Gastrocnemius medialis (tissue), 4 donors: ENCODE results near the gene PLXNA2. TPM values are rescaled to one million over a fixed set of nuclear protein-coding genes. Genes with fewer than 3 reads are reported as not detected.

Source experiments
- ATAC-seq, 2 donors: fragments of 150-250 bp; one replicate each; pipeline ENCODE4 v1.9.1; 2016
- DNase-seq, 2 donors: peaks; one replicate each; pipeline ENCODE4 v3.0.0-alpha.2; 2019
- H3K27ac ChIP-seq, 4 donors: fragments of 200-600 bp; sonication (generic); 1 replicate in 1 of 4; 2 replicates in 3 of 4; pipeline ENCODE4 v1.5.1; 2016 to 2018; ENCODE audit warnings: mild to moderate bottlenecking in 2 of 4, moderate library complexity in 1 of 4
- H3K27me3 ChIP-seq, 3 donors: fragments of 200-600 bp; sonication (generic) in 2 of 3; 1 replicate in 1 of 3; 2 replicates in 2 of 3; pipeline versions ENCODE4 v1.5.1 to v1.6.0; 2016 to 2019; ENCODE audit warnings: mild to moderate bottlenecking in 1 of 3, moderate library complexity in 1 of 3
- H3K36me3 ChIP-seq, 2 donors: fragments of 200-600 bp; sonication (generic) in 1 of 2; one replicate each; pipeline ENCODE4 v1.5.1; 2017 to 2018
- H3K4me1 ChIP-seq, 2 donors: fragments of 200-600 bp; sonication (generic) in 1 of 2; one replicate each; pipeline ENCODE4 v1.5.1; 2016 to 2017; ENCODE audit warnings: mild to moderate bottlenecking in 2 of 2
- H3K4me3 ChIP-seq, 4 donors: fragments of 200-600 bp; sonication (generic) in 3 of 4; 1 replicate in 1 of 4; 2 replicates in 3 of 4; pipeline ENCODE4 v1.5.1; 2016 to 2019; ENCODE audit warnings: mild to moderate bottlenecking in 2 of 4
- H3K9me3 ChIP-seq, 3 donors: fragments of 200-600 bp; sonication (generic) in 2 of 3; 1 replicate in 1 of 3; 2 replicates in 2 of 3; pipeline ENCODE4 v1.5.1; 2016 to 2019
- CTCF ChIP-seq, 5 experiments: fragments of 450-650 bp in 3 of 5; fragments of 200-600 bp in 2 of 5; sonication (generic) in 2 of 5; IDR thresholded peaks in 4 of 5; conservative IDR thresholded peaks in 1 of 5; 1 replicate in 4 of 5; 2 replicates in 1 of 5; pipeline ENCODE4 v1.5.1; 2016 to 2019; ENCODE audit warnings: antibody characterized with exemption in 5 of 5, mild to moderate bottlenecking in 3 of 5, moderate library complexity in 3 of 5
- POLR2A ChIP-seq, 2 donors: fragments of 450-650 bp; IDR thresholded peaks; one replicate each; pipeline ENCODE4 v1.6.1; 2017; ENCODE audit warnings: antibody characterized with exemption in 2 of 2, mild to moderate bottlenecking in 2 of 2, moderate library complexity in 2 of 2
- in situ Hi-C, 4 donors: fragments of 200-750 bp; cut with MboI; loops; one replicate each; pipeline versions ENCODE4 v1.15.0 to v1.8.0; 2017; ENCODE audit warnings: low sequenced_read_pairs in 4 of 4
- intact Hi-C: fragments of 100-400 bp; cut with DNase I; formaldehyde crosslinking; loops from one replicate; pipeline ENCODE4 v1.15.1; 2023; ENCODE audit warnings: low total_unique reads
- total RNA-seq, 4 donors: library from RNA; depleted of rRNA; stranded (reverse); fragments of >200 nt; gene quantifications; one replicate each; pipeline versions ENCODE4 v1.1.0 to v1.2.3, GENCODE V29; 2016

The PLXNA2 gene
- total RNA-seq, 4 donors from 2014 or later: 12.4 to 20.0 (median 16.2) TPM

- no peaks in the 10 kb centered on the region for H3K27me3 ChIP-seq
- TF ChIP-seq CTCF (IDR thresholded peaks at IDR 0.05 in 4 of 5, conservative IDR thresholded peaks at IDR 0.05 in 1 of 5) (no peak), POLR2A (IDR thresholded peaks at IDR 0.05) (no peak)
- DNase-seq (no peak), ATAC-seq (no peak)
- in situ Hi-C loops: no loop called here
- no peak overlapping the region for H3K27ac ChIP-seq
- intact Hi-C loops: no loop called here
- no peak overlapping the region for H3K4me3 ChIP-seq
- peaks cover 5% of the 10 kb centered on the region in 2 donors for H3K4me1 ChIP-seq
- no peaks in the 10 kb centered on the region for H3K9me3 ChIP-seq
- H3K36me3 ChIP-seq: no peaks in the 10 kb centered on the region
Measured at GRCh38 chr1:208268541-208269337, 24.6 kb upstream of the PLXNA2 start.

- intact Hi-C loops (no loop called here), in situ Hi-C loops (no loop called here)
- DNase-seq: no peak
- Histone ChIP-seq H3K27ac (no peak overlapping the region), H3K4me1 (peaks cover 5% of the 10 kb centered on the region in 2 donors), H3K9me3 (no peaks in the 10 kb centered on the region), H3K4me3 (no peak overlapping the region), H3K36me3 (no peaks in the 10 kb centered on the region), H3K27me3 (no peaks in the 10 kb centered on the region)
- ATAC-seq: no peak
- TF ChIP-seq POLR2A (IDR thresholded peaks at IDR 0.05) (no peak), CTCF (IDR thresholded peaks at IDR 0.05 in 4 of 5, conservative IDR thresholded peaks at IDR 0.05 in 1 of 5) (no peak)
Measured at GRCh38 chr1:208265525-208265924, 21.3 kb upstream of the PLXNA2 start.

- DNase-seq (no peak), ATAC-seq (no peak)
- Histone ChIP-seq H3K27ac (no peak overlapping the region), H3K4me3 (no peak overlapping the region), H3K4me1 (peaks cover 5% of the 10 kb centered on the region in 2 donors), H3K27me3 (no peaks in the 10 kb centered on the region), H3K36me3 (no peaks in the 10 kb centered on the region), H3K9me3 (no peaks in the 10 kb centered on the region)
- intact Hi-C loops: no loop called here
- TF ChIP-seq CTCF (IDR thresholded peaks at IDR 0.05 in 4 of 5, conservative IDR thresholded peaks at IDR 0.05 in 1 of 5) (no peak), POLR2A (IDR thresholded peaks at IDR 0.05) (no peak)
- in situ Hi-C loops: no loop called here
Measured at GRCh38 chr1:208265122-208265469, 20.9 kb upstream of the PLXNA2 start.

GRCh38 chr1:208264469-208265121 is 20.4 kb upstream of the PLXNA2 start:
- H3K36me3 ChIP-seq: no peaks in the 10 kb centered on the region
- no peak for DNase-seq
- TF ChIP-seq POLR2A (IDR thresholded peaks at IDR 0.05): no peak
- TF ChIP-seq CTCF (IDR thresholded peaks at IDR 0.05 in 4 of 5, conservative IDR thresholded peaks at IDR 0.05 in 1 of 5): no peak
- peaks cover 5% of the 10 kb centered on the region in 2 donors for H3K4me1 ChIP-seq
- H3K27me3 ChIP-seq: no peaks in the 10 kb centered on the region
- no peak for ATAC-seq
- in situ Hi-C loops: no loop called here
- H3K4me3 ChIP-seq: no peak overlapping the region
- H3K9me3 ChIP-seq: no peaks in the 10 kb centered on the region
- intact Hi-C loops: no loop called here
- H3K27ac ChIP-seq: no peak overlapping the region
